ENCODE results near the gene IGFL4. TPM values are rescaled to one million over a fixed set of nuclear protein-coding genes. Genes with fewer than 3 reads are reported as not detected.

The IGFL4 gene
- total and polyA plus RNA-seq, 10 of the 15 experiments (the other 5 are each of a cell fraction or from before 2014, with no cell fraction given), result not detected

GRCh38 chr19:46082728-46083050 lies 41.9 kb upstream of the IGFL4 start (continued):
- TF ChIP-seq BACH1 (IDR thresholded peaks at IDR 0.05; ENCODE audit: borderline replicate concordance) (no peak), E2F8 (IDR thresholded peaks at IDR 0.05; ENCODE audit: low read depth, partially characterized antibody) (no peak), NFIC (IDR thresholded peaks at IDR 0.05; ENCODE audit: low read depth, low read length) (no peak), ZNF207 (IDR thresholded peaks at IDR 0.05; ENCODE audit: borderline replicate concordance) (no peak), USF2 (IDR thresholded peaks at IDR 0.05; ENCODE audit: borderline replicate concordance, low read depth, low read length) (no peak), RUNX3 (IDR thresholded peaks at IDR 0.05; ENCODE audit: low read length) (no peak), ZNF384 (IDR thresholded peaks at IDR 0.05; ENCODE audit: borderline replicate concordance, low read depth, low read length) (no peak), CBX5 (IDR thresholded peaks at IDR 0.05; ENCODE audit: low read depth) (no peak), RAD21 (IDR thresholded peaks at IDR 0.05; ENCODE audit: insufficient read depth, low read depth, low read length) (no peak), E2F4 (IDR thresholded peaks at IDR 0.05; ENCODE audit: low read depth, low read length) (no peak), PAX8 (IDR thresholded peaks at IDR 0.05) (no peak)

All from GM12878 (cell line).